Medulla oblongata (tissue), 1 donor: ENCODE results near the gene TRPC5OS.

Experiments
- DNase-seq: peaks from one replicate; pipeline ENCODE4 v3.0.0-alpha.2; 2015; ENCODE audit errors: extremely low spot score

The TRPC5OS gene

DNA sequence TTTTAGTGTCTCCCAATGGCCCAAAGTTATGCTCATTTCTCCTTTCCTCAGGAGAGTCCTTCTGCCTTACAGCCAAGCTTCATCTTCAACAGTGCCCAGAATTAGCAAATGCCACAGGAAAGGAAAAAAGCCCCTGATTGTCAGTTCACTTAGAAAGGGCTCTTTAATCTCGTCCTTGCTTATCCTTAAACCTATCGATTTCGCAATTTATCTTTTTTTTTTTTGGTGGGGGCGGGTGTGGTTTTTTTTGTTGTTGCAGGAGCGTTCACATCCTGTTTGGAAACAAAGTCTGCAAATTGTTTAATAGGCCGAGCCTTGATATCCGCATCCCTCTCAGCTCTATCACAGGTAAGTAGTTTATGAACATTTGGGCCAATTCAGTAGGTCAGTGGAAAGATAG, 20.2 kb downstream of the TRPC5OS start:
- DNase-seq: no peak

DNA sequence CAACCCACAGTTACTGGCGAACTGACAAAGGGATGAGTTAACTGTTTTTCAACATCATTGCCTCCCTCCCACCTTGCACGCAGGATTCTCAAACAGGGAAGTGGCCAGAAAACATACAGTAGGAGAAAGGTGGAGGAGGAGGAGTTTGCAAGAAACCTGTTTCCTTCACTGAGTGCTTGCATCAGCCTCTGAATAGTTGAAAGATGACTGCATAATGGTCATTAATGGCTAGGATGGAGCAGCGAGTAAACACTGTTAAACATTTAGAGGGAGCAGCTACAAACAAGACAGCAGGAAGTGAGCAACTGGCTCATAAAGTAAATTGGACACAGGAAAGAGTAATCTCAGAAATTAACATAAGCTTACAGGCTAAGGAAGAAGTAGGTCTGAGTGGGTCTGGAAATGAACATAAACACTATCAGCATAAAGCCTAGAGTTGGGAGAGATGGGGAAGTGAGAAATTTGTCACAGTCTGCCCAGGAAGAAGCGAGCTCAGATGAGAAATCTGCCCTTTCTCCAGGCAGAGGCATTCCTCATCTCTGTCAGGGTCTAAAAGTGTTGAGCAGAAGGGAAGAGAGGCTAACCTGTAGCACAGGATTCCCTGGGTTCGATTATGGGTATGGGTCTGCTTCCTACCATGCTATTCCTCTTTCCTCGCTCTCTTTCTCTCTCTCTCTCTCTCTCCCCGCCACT, 38.6 kb downstream of the TRPC5OS start:
- peak; percentile 2 for DNase-seq

DNA sequence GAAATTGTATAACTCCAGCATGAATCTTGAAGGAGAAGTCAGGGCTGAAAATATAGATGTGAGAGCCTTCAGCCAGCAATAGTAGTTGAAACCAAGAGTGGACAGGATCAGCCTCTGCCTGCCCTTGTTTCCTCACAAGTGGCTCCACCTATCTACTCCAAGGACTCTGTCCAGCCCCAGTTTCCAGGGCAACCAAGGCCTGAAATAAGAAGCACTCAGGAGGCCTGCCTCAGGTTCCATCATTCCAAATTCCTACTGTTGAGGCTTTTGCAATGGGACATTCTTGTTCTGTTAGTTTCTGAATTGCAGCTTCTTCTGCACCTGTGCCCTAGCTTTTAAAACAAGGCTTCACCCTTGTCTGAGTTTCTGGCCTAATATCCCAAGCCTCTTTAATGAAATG, 41.6 kb downstream of the TRPC5OS start:
- DNase-seq: no peak

DNA sequence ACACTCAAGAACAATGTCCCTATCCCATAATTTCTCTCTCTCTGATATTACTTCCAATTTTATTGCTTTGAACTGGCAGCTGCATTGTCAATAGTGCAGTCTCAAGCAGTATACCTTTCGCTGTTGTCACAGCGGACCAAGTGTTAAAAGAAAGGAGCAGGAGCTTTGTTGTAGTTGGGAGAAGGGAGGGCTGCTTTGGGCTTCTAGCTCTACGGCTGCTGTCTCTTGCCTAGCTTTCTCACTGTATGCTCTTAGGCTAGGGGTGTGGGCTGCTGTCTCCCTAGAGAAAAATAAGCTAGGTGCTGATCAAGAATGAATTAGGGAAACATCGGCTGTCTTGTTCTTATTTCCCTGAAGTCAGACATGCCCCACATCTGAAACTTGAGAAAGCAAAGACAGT, 52.5 kb downstream of the TRPC5OS start:
- DNase-seq: no peak
